ENCODE data around the gene PGLYRP2.
"Not testable (repeated sequence)": the region's sequence is repeated elsewhere in the genome, so short reads cannot be mapped to it uniquely, and the experiment has no call there.

- not testable (repeated sequence) for TF ChIP-seq CTCF, POLR2A, POLR2AphosphoS5 (IDR thresholded peaks at IDR 0.05)
Observed at GRCh38 chr19:15480996-15481395, 1.7 kb upstream of the PGLYRP2 start.

All from prostate gland (tissue), 2 donors.